K562 (cell line): ENCODE data around the gene MTLN. TPM values are rescaled to one million over a fixed set of nuclear protein-coding genes. Genes with fewer than 3 reads are reported as not detected.

Source experiments
- ATAC-seq: fragments of 200-7000 bp; cut with Tn5 transposase; 3 replicates; pipeline ENCODE4 v1.9.1; 2020; ENCODE audit warnings: moderate library complexity
- Bru-seq: library from RNA; stranded (reverse); fragments of 400-500 nt; gene quantifications from one replicate; lab custom pipeline; 2021; lab: Mats Ljungman, UMichigan
- BruChase-seq, 2 experiments: library from RNA; stranded (reverse); fragments of 400-500 nt; gene quantifications; one replicate each; lab custom pipeline; 2021; lab: Mats Ljungman, UMichigan
- BruUV-seq: library from RNA; stranded (reverse); fragments of 400-500 nt; replicated peaks from 2 replicates; lab custom pipeline; 2021; lab: Mats Ljungman, UMichigan
- CTCF ChIA-PET: fragments of 300-600 bp; formaldehyde crosslinking; extraction: SDS; loops from one replicate; lab custom pipeline; 2021; ENCODE audit warnings: low intra/inter-chr PET ratio; lab: Yijun Ruan, JAX
- POLR2A ChIA-PET: fragments of 300-600, 350-650 bp; sonication (Branson Sonifier 250); formaldehyde crosslinking; extraction: SDS; loops from one replicate; lab custom pipeline; 2021; ENCODE audit warnings: antibody characterized with exemption, inconsistent platforms; lab: Yijun Ruan, JAX
- DNase-seq, 4 experiments: peaks; one replicate each; pipeline versions ENCODE4 v3.0.0 to v3.0.0-alpha.2; 2011 to 2018; ENCODE audit warnings: low spot score in 3 of 4, mixed read lengths in 3 of 4; ENCODE audit errors: extremely low read depth in 1 of 4
- FAIRE-seq: peaks from 2 replicates; lab custom pipeline; 2011; peaks lifted over from hg19 to GRCh38; lab: Jason Lieb, UNC
- H2AFZ ChIP-seq: 2 replicates; pipeline ENCODE4 v1.6.0; 2011; ENCODE audit warnings: low read depth, low read length, control low read depth, inconsistent platforms
- H3K27ac ChIP-seq: fragments of 200-600 bp; 3 replicates; pipeline ENCODE4 v1.8.0; 2011; ENCODE audit warnings: low read depth, mild to moderate bottlenecking, control low read depth, inconsistent platforms, low read length, moderate library complexity, mixed read lengths; ENCODE audit errors: extremely low read depth
- H3K27me3 ChIP-seq, 2 experiments: fragments of 300-600 bp in 1 of 2; 2 replicates in 1 of 2; 3 replicates in 1 of 2; pipeline versions ENCODE4 v1.6.0 to v1.8.0; 2011; ENCODE audit warnings: inconsistent platforms in 2 of 2, low read length in 2 of 2, mild to moderate bottlenecking in 1 of 2, mixed read lengths in 1 of 2, moderate library complexity in 1 of 2; ENCODE audit not compliant: control insufficient read depth in 2 of 2, insufficient read depth in 2 of 2
- H3K36me3 ChIP-seq: fragments of 300-600 bp; 3 replicates; pipeline ENCODE4 v1.8.0; 2011; ENCODE audit warnings: mild to moderate bottlenecking, low read length, inconsistent platforms; ENCODE audit not compliant: control insufficient read depth, insufficient read depth
- H3K4me1 ChIP-seq, 2 experiments: fragments of 200-600 bp in 1 of 2; replicated peaks in 1 of 2; 2 replicates in 1 of 2; 3 replicates in 1 of 2; pipeline versions ENCODE4 v1.5.1 to v1.8.0; 2011; ENCODE audit warnings: inconsistent platforms in 2 of 2, low read length in 2 of 2, mild to moderate bottlenecking in 1 of 2, mixed read lengths in 1 of 2, moderate library complexity in 1 of 2; ENCODE audit not compliant: control insufficient read depth in 2 of 2, insufficient read depth in 2 of 2
- H3K4me2 ChIP-seq: 2 replicates; pipeline ENCODE4 v1.6.1; 2011; ENCODE audit warnings: low read length, control low read depth, inconsistent platforms, mixed read lengths; ENCODE audit not compliant: insufficient read depth
- H3K4me3 ChIP-seq: fragments of 200-600 bp; sonication (generic), shearing (Covaris generic); 2 replicates; pipeline ENCODE4 v1.5.1; 2016; ENCODE audit warnings: control low read depth, inconsistent platforms
- H3K79me2 ChIP-seq: fragments of 200-600 bp; 3 replicates; pipeline ENCODE4 v1.8.0; 2011; ENCODE audit warnings: low read length, inconsistent platforms; ENCODE audit not compliant: control insufficient read depth, insufficient read depth
- H3K9ac ChIP-seq, 2 experiments: 2 replicates each; pipeline versions ENCODE4 v1.6.0 to v1.6.1; 2011; ENCODE audit warnings: low read depth in 2 of 2, low read length in 2 of 2, control low read depth in 1 of 2, inconsistent platforms in 1 of 2, mild to moderate bottlenecking in 1 of 2, mixed read lengths in 1 of 2; ENCODE audit not compliant: insufficient read depth in 1 of 2
- H3K9me1 ChIP-seq: one replicate; pipeline ENCODE4 v1.6.0; 2011; ENCODE audit warnings: inconsistent platforms, mild to moderate bottlenecking, low read length, moderate library complexity; ENCODE audit not compliant: control insufficient read depth, insufficient read depth
- H3K9me3 ChIP-seq: replicated peaks from 2 replicates; pipeline ENCODE4 v1.5.1; 2011; ENCODE audit warnings: low read depth, low read length, inconsistent platforms; ENCODE audit not compliant: control insufficient read depth, insufficient read depth
- H4K20me1 ChIP-seq: replicated peaks from 2 replicates; pipeline ENCODE4 v1.6.1; 2011; ENCODE audit warnings: low read length, inconsistent platforms, mixed read lengths; ENCODE audit not compliant: control insufficient read depth, insufficient read depth
- EHMT2 ChIP-seq: fragments of 450-650 bp; IDR thresholded peaks from 2 replicates; pipeline ENCODE4 v1.6.1; 2018; ENCODE audit warnings: antibody characterized with exemption
- PHF20 ChIP-seq: fragments of 450-650 bp; IDR thresholded peaks from 2 replicates; pipeline ENCODE4 v1.6.1; 2018; ENCODE audit not compliant: partially characterized antibody
- PHF8 ChIP-seq: fragments of 200-600 bp; sonication (generic); IDR thresholded peaks from 2 replicates; pipeline ENCODE4 v1.6.1; 2012; ENCODE audit warnings: mixed run types, mild to moderate bottlenecking, inconsistent platforms, low read length, moderate library complexity, borderline replicate concordance
- POU5F1 ChIP-seq: fragments of 150-350 bp; IDR thresholded peaks from 2 replicates; pipeline ENCODE4 v1.6.1; 2014; ENCODE audit warnings: borderline replicate concordance, low read length, low read depth, mild to moderate bottlenecking; ENCODE audit not compliant: partially characterized antibody
- SNRNP70 ChIP-seq: fragments of 200-400 bp; formaldehyde crosslinking; optimal IDR thresholded peaks from 2 replicates; pipeline ENCODE3; 2017; ENCODE audit warnings: low read depth, low read length
- XRCC5 ChIP-seq: fragments of 200-400 bp; formaldehyde crosslinking; IDR thresholded peaks from 2 replicates; pipeline ENCODE4 v1.6.1; 2017; ENCODE audit warnings: low read depth, mild to moderate bottlenecking, low read length
- YY1 ChIP-seq, 3 experiments: IDR thresholded peaks; 2 replicates each; pipeline ENCODE4 v1.6.1; 2011; ENCODE audit warnings: low read length in 2 of 3, mild to moderate bottlenecking in 2 of 3, moderate library complexity in 2 of 3, borderline replicate concordance in 1 of 3, control low read depth in 1 of 3, low read depth in 1 of 3; ENCODE audit not compliant: insufficient read depth in 3 of 3, insufficient replicate concordance in 2 of 3, control insufficient read depth in 1 of 3, insufficient read length in 1 of 3; ENCODE audit errors: extremely low read depth in 1 of 3
- ZC3H4 ChIP-seq: sonication (generic); formaldehyde crosslinking; IDR thresholded peaks from 2 replicates; pipeline ENCODE4 v1.9.0; 2021; ENCODE audit warnings: missing genetic modification reagents, borderline replicate concordance
- ZFP30 ChIP-seq: fragments of 250-450 bp; sonication (Bioruptor Pico); IDR thresholded peaks from 2 replicates; pipeline ENCODE4 v1.8.0; 2022; ENCODE audit warnings: moderate library complexity, mild to moderate bottlenecking, inconsistent platforms, borderline replicate concordance
- ZNF766 ChIP-seq: fragments of 200-800 bp; sonication (Bioruptor generic); conservative IDR thresholded peaks from 2 replicates; pipeline ENCODE4 v1.6.1; 2016; ENCODE audit warnings: missing genetic modification characterization, missing compliant biosample characterization
- WGBS: fragments of 100-300 bp; shearing (Covaris generic); methylation state at CpG from one replicate; pipeline ENCODE4 v1.1.6; 2016; ENCODE audit warnings: low coverage, mixed read lengths; ENCODE audit not compliant: insufficient coverage; ENCODE audit errors: missing lambda C conversion rate; 5-methylcytosine and 5-hydroxymethylcytosine counted together
- in situ Hi-C: fragments of 300-500 bp; cut with MboI; formaldehyde crosslinking; loops from 4 replicates; pipeline ENCODE4 v1.15.0; 2018; ENCODE audit warnings: inconsistent platforms, mixed read lengths
- intact Hi-C: fragments of 100-400 bp; cut with micrococcal nuclease; formaldehyde crosslinking; loops from 2 replicates; pipeline ENCODE4 v1.14.2; 2022
- long read RNA-seq, 3 experiments: library from polyadenylated mRNA in 2 of 3; library from RNA in 1 of 3; unstranded in 2 of 3; stranded (forward) in 1 of 3; transcript quantifications; one replicate each; pipeline ENCODE4 v2.0.0, GENCODE V29; 2019 to 2022
- polyA minus RNA-seq, 3 experiments: library from RNA; depleted of rRNA, polyadenylated mRNA; stranded (reverse); fragments of >200 nt; gene quantifications; 2 replicates each; pipeline ENCODE4 v1.2.3, GENCODE V29; 2011
- polyA plus RNA-seq, 8 experiments: library from polyadenylated mRNA; depleted of rRNA in 4 of 8; stranded (reverse) in 5 of 8; unstranded in 3 of 8; fragments of >200 nt; fragmentation: Nextera tagmentation in 2 of 8; fragmentation: Illumina TruSeq in 1 of 8; extraction: Ambion mirVana in 2 of 8; extraction: Trizol in 1 of 8; gene quantifications; 2 replicates each; pipeline versions ENCODE4 v1.2.1 to v1.2.3, GENCODE V29; 2011 to 2014; ENCODE audit warnings: inconsistent platforms in 1 of 8, missing spikeins in 1 of 8
- total RNA-seq, 7 experiments: library from RNA; depleted of rRNA in 6 of 7; stranded (reverse); fragments of >200 nt in 6 of 7; fragmentation: Illumina TruSeq in 2 of 7; extraction: Trizol in 2 of 7; gene quantifications; 2 replicates each; pipeline versions ENCODE4 v1.2.1 to v1.2.3, GENCODE V29; 2011 to 2021; ENCODE audit warnings: low replicate concordance in 1 of 7
- TF ChIP-seq, protein P1 (sequence below), 2 experiments: fragments of 450-650 bp; conservative IDR thresholded peaks; 2 replicates each; pipeline ENCODE4 v1.6.1; 2017; ENCODE audit warnings: mild to moderate bottlenecking in 2 of 2, moderate library complexity in 2 of 2

The MTLN gene, protein sequence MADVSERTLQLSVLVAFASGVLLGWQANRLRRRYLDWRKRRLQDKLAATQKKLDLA
- 2.4 and 11.8 TPM in 2 replicates for total RNA-seq (2011; cell fraction: chromatin; rRNA removed; ENCODE audit: low replicate concordance)
- 42.1 and 47.7 TPM in 2 replicates for total RNA-seq (2011; cell fraction: nucleolus; rRNA removed)
- total RNA-seq (2011; cell fraction: nucleoplasm; rRNA removed) = 22.4 and 31.6 TPM in 2 replicates
- total RNA-seq (2014; rRNA removed) = 76.0 and 97.6 TPM in 2 replicates
- total RNA-seq (2014; rRNA removed; fragmentation: Illumina TruSeq; extraction: Trizol) = 7.5 and 10.5 TPM in 2 replicates
- 39.4 and 39.7 TPM in 2 replicates for total RNA-seq (2015; rRNA removed; fragmentation: Illumina TruSeq; extraction: Trizol)
- 41.3 and 50.2 TPM in 2 replicates for total RNA-seq (2021)
- 33.9 and 34.1 TPM in 2 replicates for polyA plus RNA-seq (2011; rRNA removed)
- polyA plus RNA-seq (2011; cell fraction: cytosol; rRNA removed) = 26.9 and 72.5 TPM in 2 replicates
- polyA plus RNA-seq (2011; cell fraction: nucleus; rRNA removed) = 44.3 and 46.5 TPM in 2 replicates
- 46.6 and 50.2 TPM in 2 replicates for polyA plus RNA-seq (2012)
- 7.3 and 32.2 TPM in 2 replicates for polyA plus RNA-seq (2014; fragmentation: Illumina TruSeq; extraction: Trizol)
- 10 to 100 TPM; 25.3 to 51.2 TPM for polyA plus RNA-seq (2014; fragmentation: Nextera tagmentation; extraction: Ambion mirVana)
- 109 and 129 TPM in 2 replicates for polyA plus RNA-seq (2014; rRNA removed)
- 3.4 and 7.2 TPM in 2 replicates for polyA minus RNA-seq (2011; rRNA and poly(A)+ RNA removed)
- 4.1 and 6.4 TPM in 2 replicates for polyA minus RNA-seq (2011; cell fraction: cytosol; rRNA and poly(A)+ RNA removed)
- 24.5 and 25.0 TPM in 2 replicates for polyA minus RNA-seq (2011; cell fraction: nucleus; rRNA and poly(A)+ RNA removed)
- percentile 46 among the genes with signal in this experiment for Bru-seq, nascent RNA
- percentile 36 among the genes with signal in this experiment for BruChase-seq, experiment 1, labeled RNA remaining after a 2-hour chase
- BruChase-seq, experiment 2, labeled RNA remaining after a 6-hour chase = percentile 37 among the genes with signal in this experiment
- long read RNA-seq, experiment 1, transcript MTLN-203 (2 exons, 441 nt) = major isoform, 45 of 45 reads
- long read RNA-seq, experiment 1, partial matches to known transcripts = 0 of 45 reads
- long read RNA-seq, experiment 1, other reads (novel, unspliced or antisense) = 0 of 45 reads
- long read RNA-seq, experiment 2, transcript MTLN-203 (2 exons, 441 nt) = major isoform, 32 of 32 reads
- long read RNA-seq, experiment 2, partial matches to known transcripts = 0 of 32 reads
- long read RNA-seq, experiment 2, other reads (novel, unspliced or antisense) = 0 of 32 reads
- long read RNA-seq, experiment 3, transcript MTLN-203 (2 exons, 441 nt) = major isoform, 43 of 43 reads
- long read RNA-seq, experiment 3, partial matches to known transcripts = 0 of 43 reads
- long read RNA-seq, experiment 3, other reads (novel, unspliced or antisense) = 0 of 43 reads

DNA sequence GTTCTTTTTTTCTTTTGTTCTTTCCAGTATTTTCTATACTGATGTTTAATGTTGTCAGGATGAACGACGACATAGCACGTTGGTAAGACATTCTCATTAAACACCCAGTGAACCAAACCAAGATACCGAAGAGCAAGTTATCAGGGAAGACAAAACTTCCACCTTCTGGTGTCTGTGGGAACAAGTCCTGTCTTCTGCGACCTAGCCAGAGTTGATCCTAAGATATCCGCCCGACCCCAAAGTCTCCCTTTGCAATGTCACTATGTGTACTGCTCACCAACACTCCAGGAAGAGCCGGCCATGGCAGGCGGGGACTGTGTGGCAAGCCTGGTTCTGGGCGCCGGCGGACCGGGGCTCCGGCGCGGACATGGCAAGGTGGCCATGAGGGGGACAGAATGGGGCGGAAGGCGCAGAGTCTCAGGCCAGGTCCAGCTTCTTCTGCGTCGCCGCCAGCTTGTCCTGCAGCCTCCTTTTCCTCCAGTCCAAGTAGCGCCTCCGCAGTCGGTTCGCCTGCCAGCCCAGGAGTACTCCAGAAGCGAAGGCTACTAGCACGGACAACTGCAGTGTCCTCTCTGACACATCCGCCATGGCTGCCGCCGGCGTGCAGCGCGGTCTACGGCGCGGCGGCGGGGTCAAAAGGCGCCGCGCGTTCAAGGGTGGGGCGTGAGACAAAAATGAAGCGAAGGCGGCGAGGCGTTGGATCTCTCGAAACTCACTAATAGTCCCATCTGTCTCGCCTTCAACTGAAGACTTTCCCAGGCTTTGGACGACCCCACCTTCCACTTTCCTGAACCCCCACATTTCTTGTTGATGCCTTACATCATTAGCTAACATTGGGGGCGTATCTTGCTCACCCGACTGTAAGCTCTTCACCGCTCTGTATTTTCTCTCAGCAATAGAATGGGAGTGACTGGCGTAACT lies at the start of gene MTLN:
TSS of gene MTLN (minus strand) at position 610 of the 921 bp plus-strand sequence. CDS start at position 588, 22 bp downstream.
- H3K27ac ChIP-seq = peak within 1 kb of the TSS; percentile 81
- in situ Hi-C loops = loop anchor here (10.0 kb wide), 1 partner anchor 223 kb away; no protein-coding TSS in a partner anchor
- peak within 1 kb of the TSS; percentile 59 for H3K4me3 ChIP-seq
- peak; percentile 95 for ATAC-seq
- ChIA-PET POLR2A (no interaction called here), CTCF (no interaction called here)
- H3K79me2 ChIP-seq = peaks cover 20% of the 10 kb centered on the region
- peak within 1 kb of the TSS; percentile 86 for H3K4me2 ChIP-seq
- 2% methylated on average over 43 of the region's 54 CpGs for WGBS
- no peaks in the 10 kb centered on the region for H4K20me1 ChIP-seq
- peak within 1 kb of the TSS; percentile 99 for H2AFZ ChIP-seq
- BruUV-seq = no TSS peak
- intact Hi-C loops = no loop called here
- H3K9me1 ChIP-seq = no peaks in the 10 kb centered on the region
- no peaks in the 10 kb centered on the region for H3K27me3 ChIP-seq
- peak within 1 kb of the TSS; percentile 83 to 100 for H3K9ac ChIP-seq
- DNase-seq = peak; percentile 74 to 86 (median 76)
- peaks cover 17% of the 10 kb centered on the region for H3K36me3 ChIP-seq
- H3K4me1 ChIP-seq = peaks cover 4 to 7% of the 10 kb centered on the region in 2 experiments; a peak in 2 of 5 replicates
- peaks cover 12% of the 10 kb centered on the region for H3K9me3 ChIP-seq
- FAIRE-seq = peak; percentile 86
- TF ChIP-seq ZC3H4 (CRISPR knock-in tag) (no peak), XRCC5 (peak; percentile 56; the same call in 1 of the 2 replicates), POU5F1 (peak; percentile 86), PHF8 (peak; percentile 92), ZNF766 (CRISPR knock-in tag) (0 out of 2 replicates have a peak, but pooled peaks have one; percentile 44), PHF20 (peak; percentile 89), ZFP30 (CRISPR knock-in tag) (no peak), EHMT2 (peak; percentile 81; the same call in 1 of the 2 replicates), YY1 (IDR thresholded peaks at IDR 0.05; ENCODE audit: borderline replicate concordance in 1 of 3, control insufficient read depth in 1 of 3, extremely low read depth in 1 of 3, insufficient read depth in 3 of 3, insufficient read length in 1 of 3, insufficient replicate concordance in 2 of 3, low read depth in 1 of 3, low read length in 2 of 3) (peak; percentile 74 to 97 (median 90)), SNRNP70 (no peak)
- TF ChIP-seq, protein P1, sequence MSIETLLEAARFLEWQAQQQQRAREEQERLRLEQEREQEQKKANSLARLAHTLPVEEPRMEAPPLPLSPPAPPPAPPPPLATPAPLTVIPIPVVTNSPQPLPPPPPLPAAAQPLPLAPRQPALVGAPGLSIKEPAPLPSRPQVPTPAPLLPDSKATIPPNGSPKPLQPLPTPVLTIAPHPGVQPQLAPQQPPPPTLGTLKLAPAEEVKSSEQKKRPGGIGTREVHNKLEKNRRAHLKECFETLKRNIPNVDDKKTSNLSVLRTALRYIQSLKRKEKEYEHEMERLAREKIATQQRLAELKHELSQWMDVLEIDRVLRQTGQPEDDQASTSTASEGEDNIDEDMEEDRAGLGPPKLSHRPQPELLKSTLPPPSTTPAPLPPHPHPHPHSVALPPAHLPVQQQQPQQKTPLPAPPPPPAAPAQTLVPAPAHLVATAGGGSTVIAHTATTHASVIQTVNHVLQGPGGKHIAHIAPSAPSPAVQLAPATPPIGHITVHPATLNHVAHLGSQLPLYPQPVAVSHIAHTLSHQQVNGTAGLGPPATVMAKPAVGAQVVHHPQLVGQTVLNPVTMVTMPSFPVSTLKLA (conservative IDR thresholded peaks at IDR 0.05) = peak; percentile 77 to 89
